NT2/D1 (cell line): ENCODE data around the gene SPA17.

Source experiments
- SUZ12 ChIP-seq: IDR thresholded peaks from 2 replicates; pipeline ENCODE4 v1.6.1; 2011; ENCODE audit not compliant: insufficient read length, insufficient read depth; ENCODE audit errors: extremely low read depth
- YY1 ChIP-seq: IDR thresholded peaks from 2 replicates; pipeline ENCODE4 v1.6.1; 2011; ENCODE audit not compliant: insufficient read length, insufficient read depth
- ZNF274 ChIP-seq: IDR thresholded peaks from 2 replicates; pipeline ENCODE4 v1.6.1; 2011; ENCODE audit warnings: mild to moderate bottlenecking, low read depth, low read length

GRCh38 chr11:124707829-124708228 is 34.1 kb downstream of the SPA17 start:
- TF ChIP-seq YY1: no peak
- TF ChIP-seq ZNF274: no peak
- TF ChIP-seq SUZ12: no peak
